Measurements from ENCODE around the gene INPP5A.

INPP5A gene

DNA sequence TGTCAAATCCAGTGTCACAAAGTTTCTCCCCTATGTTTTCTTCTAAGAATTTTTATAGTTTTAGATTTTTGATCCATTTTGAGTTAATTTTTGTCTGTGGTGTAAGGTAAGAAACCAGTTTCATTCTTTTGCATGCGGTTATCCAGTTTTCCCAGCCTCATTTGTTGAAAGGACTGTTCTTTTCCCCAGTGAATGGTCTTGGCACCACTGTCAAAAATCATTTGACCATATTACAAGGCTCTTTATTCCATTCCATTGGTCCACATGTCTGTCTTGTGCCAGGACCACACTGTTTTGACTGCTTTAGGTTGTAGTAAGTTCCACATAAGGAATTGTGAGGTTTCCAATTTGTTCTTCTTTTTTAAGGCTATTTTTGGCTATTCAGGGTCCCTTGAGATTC is 64.0 kb downstream of the INPP5A start:
- no peak for DNase-seq

- DNase-seq, result no peak
These were observed 65.0 kb downstream of the INPP5A start for GRCh38 chr10:132602614-132603013.

DNA sequence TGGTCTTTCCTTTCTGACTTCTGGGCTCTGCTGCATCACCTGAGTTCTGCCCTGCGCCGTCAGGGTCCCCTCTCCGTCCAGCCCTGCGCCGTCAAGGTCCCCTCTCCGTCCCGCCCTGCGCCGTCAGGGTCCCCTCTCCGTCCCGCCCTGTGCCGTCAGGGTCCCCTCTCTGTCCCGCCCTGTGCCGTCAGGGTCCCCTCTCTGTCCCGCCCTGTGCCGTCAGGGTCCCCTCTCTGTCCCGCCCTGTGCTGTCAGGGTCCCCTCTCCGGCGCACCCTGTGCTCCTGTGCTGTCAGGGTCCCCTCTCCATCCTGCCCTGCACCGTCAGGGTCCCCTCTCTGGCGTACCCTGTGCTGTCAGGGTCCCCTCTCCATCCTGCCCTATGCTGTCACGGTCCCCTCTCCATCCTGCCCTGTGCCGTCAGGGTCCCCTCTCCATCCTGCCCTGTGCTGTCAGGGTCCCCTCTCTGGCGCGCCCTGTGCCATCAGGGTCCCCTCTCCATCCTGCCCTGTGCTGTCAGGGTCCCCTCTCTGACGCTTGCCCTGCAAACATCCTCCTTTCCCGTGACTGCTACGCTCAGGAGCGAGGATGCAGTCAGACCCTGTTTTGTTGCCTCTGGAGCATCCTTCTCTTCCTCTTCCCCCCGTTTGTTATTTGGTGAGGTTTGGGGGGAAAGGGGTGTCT is 66.4 kb downstream of the INPP5A start:
- DNase-seq, result no peak

DNA sequence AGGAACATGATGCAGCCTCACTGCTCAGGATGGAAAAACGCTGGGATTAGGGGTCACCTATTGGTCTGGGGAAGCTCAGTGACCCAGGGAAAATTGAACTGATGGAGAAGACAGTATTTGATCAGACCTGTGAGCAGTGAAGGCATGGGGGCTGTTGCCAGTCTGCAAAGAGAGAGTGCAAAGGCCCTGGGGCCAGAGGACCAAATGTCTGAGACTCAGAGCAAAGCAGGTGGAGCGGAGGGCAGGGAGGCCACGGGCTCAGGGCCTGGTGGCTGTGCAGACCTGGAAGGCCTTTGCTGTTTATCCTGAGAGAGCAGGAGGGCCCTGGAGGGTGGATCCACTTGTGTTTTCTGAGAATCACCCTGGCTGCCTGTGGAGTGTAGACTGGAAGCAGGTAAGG is 67.1 kb downstream of the INPP5A start:
- DNase-seq, result no peak

GRCh38 chr10:132605390-132605789 is 67.8 kb downstream of the INPP5A start:
- DNase-seq, result no peak

GRCh38 chr10:132606031-132606491 is 68.5 kb downstream of the INPP5A start:
- DNase-seq, result no peak

- no peak for DNase-seq
These were observed 69.1 kb downstream of the INPP5A start for GRCh38 chr10:132606536-132607316.

DNA sequence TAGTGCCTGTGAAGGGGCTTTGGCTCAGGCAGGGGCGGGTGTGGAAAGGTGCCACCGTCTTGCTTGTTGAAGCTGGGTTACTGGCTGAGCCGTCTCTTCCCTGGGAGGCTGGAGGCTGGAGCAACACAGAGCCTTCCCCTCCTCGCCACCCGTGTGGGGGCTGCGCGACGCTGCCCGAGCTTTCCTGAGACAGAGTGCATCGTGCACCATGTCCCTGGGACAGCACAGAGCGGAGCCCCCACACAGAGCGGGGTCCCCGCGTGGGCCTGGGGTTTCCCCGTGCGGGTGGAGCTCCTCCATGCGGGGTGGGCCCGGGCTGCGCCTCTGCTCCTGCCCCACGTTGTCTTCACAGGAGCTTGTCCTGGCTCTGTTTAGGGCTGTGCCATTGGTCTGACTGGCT is 69.9 kb downstream of the INPP5A start:
- no peak for DNase-seq

- no peak for DNase-seq
These were observed 70.4 kb downstream of the INPP5A start for GRCh38 chr10:132607961-132608495.

- DNase-seq, result no peak
These were observed 71.1 kb downstream of the INPP5A start for GRCh38 chr10:132608511-132609195.

DNA sequence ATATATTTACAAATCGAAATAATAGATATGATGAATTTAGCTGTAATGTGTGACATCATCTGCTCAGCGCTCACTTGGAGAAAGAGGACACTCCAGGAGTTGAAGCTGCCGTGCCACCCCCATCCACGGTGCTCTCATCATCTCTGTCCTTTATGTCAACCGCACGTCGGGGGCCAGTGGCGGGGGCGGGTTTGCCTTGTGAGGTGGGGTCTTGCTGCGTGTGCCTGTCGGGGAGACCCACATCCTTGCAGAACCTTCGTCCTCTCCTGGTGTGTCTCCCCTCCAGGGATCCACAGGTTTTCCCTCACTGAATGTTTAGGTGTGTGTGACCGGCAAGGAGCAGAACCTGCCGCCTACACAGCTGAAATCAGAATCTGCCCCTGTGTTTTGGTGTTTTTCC is 71.6 kb downstream of the INPP5A start:
- DNase-seq, result no peak

- DNase-seq, result no peak
These were observed 72.6 kb downstream of the INPP5A start for GRCh38 chr10:132610071-132610701.

DNA sequence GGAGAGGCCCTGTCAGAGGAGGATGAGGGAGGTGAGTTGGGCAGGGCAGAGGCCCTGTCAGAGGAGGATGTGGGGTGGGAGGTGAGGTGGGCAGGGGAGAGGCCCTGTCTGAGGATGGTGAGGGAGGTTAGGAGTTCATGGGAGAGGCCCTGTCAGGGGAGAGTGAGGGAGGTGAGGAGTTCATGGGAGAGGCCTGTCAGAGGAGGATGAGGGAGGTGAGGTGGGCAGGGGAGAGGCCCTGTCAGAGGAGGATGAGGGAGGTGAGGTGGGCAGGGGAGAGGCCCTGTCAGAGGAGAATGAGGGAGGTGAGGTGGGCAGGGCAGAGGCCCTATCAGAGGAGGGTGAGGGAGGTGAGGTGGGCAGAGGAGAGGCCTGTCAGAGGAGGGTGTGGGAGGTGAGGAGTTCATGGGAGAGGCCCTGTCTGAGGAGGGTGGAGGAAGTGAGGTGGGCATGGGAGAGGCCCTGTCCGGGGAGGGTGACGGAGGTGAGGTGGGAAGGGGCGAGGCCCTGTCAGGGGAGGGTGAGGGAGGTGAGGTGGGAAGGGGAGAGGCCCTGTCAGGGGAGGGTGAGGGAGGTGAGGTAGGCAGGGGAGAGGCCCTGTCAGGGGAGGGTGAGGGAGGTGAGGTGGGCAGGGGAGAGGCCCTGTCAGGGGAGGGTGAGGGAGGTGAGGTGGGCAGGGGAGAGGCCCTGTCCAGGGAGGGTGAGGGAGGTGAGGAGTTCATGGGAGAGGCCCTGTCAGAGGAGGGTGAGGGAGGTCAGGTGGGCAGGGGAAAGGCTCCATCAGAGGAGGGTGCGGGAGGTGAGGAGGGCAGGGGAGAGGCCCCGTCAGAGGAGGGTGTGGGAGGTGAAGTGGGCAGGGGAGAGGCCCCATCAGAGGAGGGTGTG is 73.7 kb downstream of the INPP5A start:
- DNase-seq, result no peak

GRCh38 chr10:132611986-132612385 is 74.4 kb downstream of the INPP5A start:
- DNase-seq, result no peak

- DNase-seq, result no peak
These were observed 75.3 kb downstream of the INPP5A start for GRCh38 chr10:132612571-132613504.

DNA sequence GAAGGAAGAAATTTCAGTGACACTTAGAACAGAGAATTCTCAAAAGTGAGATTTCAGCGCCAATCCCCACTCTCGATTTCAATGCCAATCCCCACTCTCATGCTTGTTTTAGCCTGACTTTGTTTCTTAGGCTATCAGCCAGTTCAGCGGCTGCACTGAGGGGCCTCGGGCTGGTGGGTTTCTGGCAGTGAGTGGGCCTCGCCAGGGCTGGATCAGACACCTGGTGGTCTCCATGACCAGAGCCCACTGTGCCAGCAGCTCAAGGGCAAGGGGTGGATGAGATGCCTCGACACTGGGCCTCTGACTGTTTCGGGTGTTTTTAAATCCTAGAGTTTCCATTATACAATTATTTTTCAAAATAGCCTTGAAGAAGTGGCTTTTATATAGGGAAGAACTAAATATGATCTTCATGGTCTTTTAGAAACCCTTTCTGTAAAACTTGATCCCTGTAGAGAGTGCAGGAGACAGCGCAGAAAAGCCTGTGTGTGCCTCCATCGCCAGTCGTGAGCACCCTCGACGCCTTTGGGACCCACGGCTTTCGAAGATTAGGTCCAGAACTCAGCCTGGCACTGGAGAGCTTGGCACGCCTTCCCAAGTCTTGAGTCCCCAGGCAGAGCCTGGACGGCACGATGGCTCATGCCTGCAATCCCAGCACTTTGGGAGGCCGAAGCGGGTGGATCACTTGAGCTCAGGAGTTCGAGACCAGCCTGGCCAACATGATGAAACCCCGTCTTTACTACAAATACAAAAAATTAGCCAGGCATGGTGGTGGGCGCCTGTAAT is 76.2 kb downstream of the INPP5A start:
- DNase-seq, result no peak

GRCh38 chr10:132614431-132615340 is 77.1 kb downstream of the INPP5A start:
- DNase-seq, result no peak

- no peak for DNase-seq
These were observed 78.0 kb downstream of the INPP5A start for GRCh38 chr10:132615341-132616169.

All from activated CD4-positive, alpha-beta T cell treated with anti-CD3 and anti-CD28 coated beads, Interleukin-2, amount 50 U/mL, for 48 hours (primary cell).